ENCODE measurements around the gene ABLIM3. TPM values are rescaled to one million over a fixed set of nuclear protein-coding genes. Genes with fewer than 3 reads are reported as not detected.
"Not testable (repeated sequence)": the region's sequence is repeated elsewhere in the genome, so short reads cannot be mapped to it uniquely, and the experiment has no call there.

The ABLIM3 gene
- total RNA-seq, 2 experiments from 2014 or later, result not detected

DNA sequence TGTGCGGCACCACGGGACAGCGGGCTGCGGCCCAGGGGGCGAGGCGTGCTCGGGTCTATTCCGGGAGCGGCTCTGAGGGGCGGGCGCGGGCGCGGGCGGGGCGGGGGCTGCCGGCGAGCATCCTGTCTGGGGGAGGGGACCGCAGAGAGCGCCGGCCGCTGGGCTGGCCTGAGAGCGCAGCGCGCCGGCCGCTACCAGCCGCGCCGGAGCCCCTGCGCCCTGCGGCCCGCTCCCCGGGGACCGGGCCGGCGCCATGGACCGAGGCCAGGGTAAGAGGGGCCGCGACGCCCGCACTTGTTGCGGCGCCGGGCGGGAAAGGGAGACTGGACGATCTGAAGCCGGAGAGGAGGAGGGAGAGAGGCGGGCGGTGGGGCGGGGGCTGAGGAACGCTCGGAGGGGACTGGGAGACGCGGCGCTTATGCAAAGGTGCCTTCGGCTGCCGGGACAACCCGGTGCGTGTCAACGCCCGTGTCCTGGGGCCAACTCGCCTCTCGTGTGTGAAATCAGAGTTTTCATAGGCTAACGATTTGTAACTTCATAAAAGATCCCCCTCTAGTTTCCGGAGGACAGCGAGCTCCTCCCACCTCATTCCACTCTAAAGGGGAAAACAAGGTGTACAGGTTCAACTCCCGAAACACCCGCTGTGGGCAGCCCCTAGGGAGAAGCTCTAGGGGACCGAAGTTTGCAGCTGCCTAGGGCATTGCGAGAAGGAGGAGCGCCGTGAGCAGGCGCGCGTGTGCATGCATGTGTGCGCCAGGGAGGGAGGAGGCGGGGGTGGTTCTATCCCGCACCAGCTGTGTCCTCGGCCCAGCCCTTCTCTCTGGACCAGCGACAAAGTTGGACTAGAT, 130.6 kb downstream of the ABLIM3 start, which contains the start of gene AFAP1L1:
TSS of gene AFAP1L1 (plus strand) at position 144 of the 848 bp plus-strand sequence. CDS start at position 254, 110 bp downstream.
- no peaks in the 10 kb centered on the region for H3K9me3 Mint-ChIP-seq
- no peak within 1 kb of the TSS for H3K27ac Mint-ChIP-seq
- H3K4me1 Mint-ChIP-seq (ENCODE audit: low read depth), result peaks cover 9% of the 10 kb centered on the region
- intact Hi-C loops (cut with micrococcal nuclease), result no loop called here
- no peaks in the 10 kb centered on the region for H3K36me3 Mint-ChIP-seq (ENCODE audit: low read depth)
- peak; percentile 35 for DNase-seq
- CTCF ChIA-PET, result interaction anchor here (1.0 to 1.6 kb wide), 3 partner anchors 95 to 236 kb away, joined by 3 read pairs; partner anchors contain the start of gene ABLIM3
- H3K4me3 Mint-ChIP-seq, result peak within 1 kb of the TSS; percentile 81
- peaks cover 20% of the 10 kb centered on the region for H3K27me3 Mint-ChIP-seq (ENCODE audit: low read depth)

DNA sequence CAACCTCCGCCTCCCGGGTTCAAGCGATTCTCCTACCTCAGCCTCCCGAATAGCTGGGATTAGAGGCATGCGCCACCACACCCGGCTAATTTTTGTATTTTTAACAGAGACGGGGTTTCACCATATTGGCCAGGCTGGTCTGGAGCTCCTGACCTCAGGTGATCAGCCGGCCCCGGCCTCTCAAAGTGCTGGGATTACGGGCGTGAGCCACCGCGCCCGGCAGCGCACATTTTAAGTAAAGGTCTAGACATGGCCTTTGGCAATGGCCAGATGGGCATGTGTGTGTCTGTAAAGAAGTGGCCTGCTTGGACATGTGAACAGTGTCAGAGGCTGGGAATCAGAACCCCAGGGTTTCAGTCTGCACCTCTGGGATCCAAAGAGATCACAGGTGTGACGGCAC, 131.5 kb downstream of the ABLIM3 start:
- H3K4me1 Mint-ChIP-seq (ENCODE audit: low read depth); H3K36me3 Mint-ChIP-seq (ENCODE audit: low read depth); H3K9me3 Mint-ChIP-seq; intact Hi-C loops (cut with micrococcal nuclease); H3K27ac Mint-ChIP-seq; H3K4me3 Mint-ChIP-seq; DNase-seq: not testable (repeated sequence)
- CTCF ChIA-PET, result interaction anchor here (1.0 to 1.6 kb wide), 3 partner anchors 94 to 237 kb away, joined by 3 read pairs; partner anchors contain the start of gene ABLIM3
- H3K27me3 Mint-ChIP-seq (ENCODE audit: low read depth), result peaks cover 20% of the 10 kb centered on the region

DNA sequence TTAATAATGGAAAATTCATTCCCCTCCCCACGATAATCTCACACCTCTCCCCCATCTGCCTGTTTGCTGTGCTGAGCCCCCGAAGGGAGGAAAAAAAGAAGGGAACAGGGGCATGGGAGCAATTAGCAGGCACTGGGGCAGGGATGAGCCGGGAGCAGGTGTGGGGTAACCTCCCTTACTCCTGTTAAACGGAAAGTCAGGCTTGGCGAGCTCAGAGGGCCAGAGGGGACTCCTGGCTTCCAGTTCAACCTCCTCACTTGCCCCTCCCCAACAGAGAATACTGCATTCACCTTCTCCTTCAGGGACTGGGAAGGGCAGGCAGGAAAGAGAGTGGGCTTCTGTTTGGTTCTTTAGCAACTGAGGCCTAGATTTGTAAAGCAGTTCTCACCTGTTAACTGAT, 131.9 kb downstream of the ABLIM3 start:
- Mint-ChIP-seq H3K36me3 (ENCODE audit: low read depth) (no peaks in the 10 kb centered on the region), H3K27ac (no peak overlapping the region), H3K4me1 (ENCODE audit: low read depth) (peaks cover 9% of the 10 kb centered on the region), H3K4me3 (no peak overlapping the region), H3K27me3 (ENCODE audit: low read depth) (peaks cover 20% of the 10 kb centered on the region), H3K9me3 (no peaks in the 10 kb centered on the region)
- CTCF ChIA-PET, result interaction anchor here (1.4 to 1.6 kb wide), 2 partner anchors 131 to 238 kb away, joined by 3 read pairs; partner anchors contain the start of gene ABLIM3
- no peak for DNase-seq
- intact Hi-C loops (cut with micrococcal nuclease), result no loop called here

DNA sequence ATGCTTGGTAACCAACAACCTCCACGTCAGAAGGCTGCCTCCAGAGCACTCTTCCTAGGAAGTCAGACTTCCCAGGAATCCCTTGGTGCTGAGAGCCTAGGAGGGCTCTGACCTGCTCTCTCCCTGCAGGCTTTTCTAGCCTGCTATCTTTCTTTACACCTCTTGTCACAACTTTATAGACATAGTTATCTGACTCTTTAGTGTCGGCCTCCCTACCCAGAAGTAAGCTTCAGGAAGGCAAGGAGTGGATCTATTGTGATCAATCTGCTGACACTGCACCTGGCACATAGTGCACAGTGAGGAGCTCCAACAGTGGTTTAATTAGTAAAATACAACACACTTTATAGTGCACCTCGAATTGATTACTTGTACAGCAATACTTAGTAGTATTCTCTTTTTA, 132.7 kb downstream of the ABLIM3 start:
- no peak overlapping the region for H3K4me3 Mint-ChIP-seq
- CTCF ChIA-PET, result interaction anchor here (0.7 to 1.4 kb wide), 3 partner anchors 9 to 158 kb away, joined by 3 to 5 read pairs (median 4); no protein-coding TSS in a partner anchor
- peaks cover 22% of the 10 kb centered on the region for H3K27me3 Mint-ChIP-seq (ENCODE audit: low read depth)
- no peak overlapping the region for H3K27ac Mint-ChIP-seq
- H3K9me3 Mint-ChIP-seq, result no peaks in the 10 kb centered on the region
- H3K4me1 Mint-ChIP-seq (ENCODE audit: low read depth), result peaks cover 9% of the 10 kb centered on the region
- no peak for DNase-seq
- no peaks in the 10 kb centered on the region for H3K36me3 Mint-ChIP-seq (ENCODE audit: low read depth)
- intact Hi-C loops (cut with micrococcal nuclease), result no loop called here

DNA sequence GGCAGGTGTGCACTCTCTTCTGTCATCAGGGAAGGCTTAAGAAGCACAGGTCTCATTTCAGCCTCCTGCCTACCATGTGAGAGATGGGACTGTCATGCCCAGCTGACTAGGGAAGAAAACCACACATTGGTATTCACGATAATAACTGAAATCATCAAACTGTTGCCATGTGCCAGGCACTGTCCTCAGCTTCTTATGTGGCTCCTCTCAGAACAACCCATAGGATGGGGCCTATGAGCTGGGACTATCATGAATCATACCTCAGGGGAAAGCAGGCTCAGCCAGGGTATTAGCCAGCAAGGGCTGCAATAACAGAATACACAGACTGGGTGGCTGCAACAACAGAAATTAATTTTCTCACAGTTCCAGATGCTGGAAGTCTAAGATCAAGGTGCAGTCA, 133.6 kb downstream of the ABLIM3 start:
- Mint-ChIP-seq H3K27me3 (ENCODE audit: low read depth) (peaks cover 25% of the 10 kb centered on the region), H3K36me3 (ENCODE audit: low read depth) (no peaks in the 10 kb centered on the region), H3K4me1 (ENCODE audit: low read depth) (peaks cover 9% of the 10 kb centered on the region), H3K4me3 (no peak overlapping the region), H3K27ac (no peak overlapping the region), H3K9me3 (no peaks in the 10 kb centered on the region)
- no peak for DNase-seq
- intact Hi-C loops (cut with micrococcal nuclease), result no loop called here
- CTCF ChIA-PET, result interaction anchor here (0.7 to 1.4 kb wide), 4 partner anchors 10 to 159 kb away, joined by 3 to 5 read pairs (median 4); no protein-coding TSS in a partner anchor

DNA sequence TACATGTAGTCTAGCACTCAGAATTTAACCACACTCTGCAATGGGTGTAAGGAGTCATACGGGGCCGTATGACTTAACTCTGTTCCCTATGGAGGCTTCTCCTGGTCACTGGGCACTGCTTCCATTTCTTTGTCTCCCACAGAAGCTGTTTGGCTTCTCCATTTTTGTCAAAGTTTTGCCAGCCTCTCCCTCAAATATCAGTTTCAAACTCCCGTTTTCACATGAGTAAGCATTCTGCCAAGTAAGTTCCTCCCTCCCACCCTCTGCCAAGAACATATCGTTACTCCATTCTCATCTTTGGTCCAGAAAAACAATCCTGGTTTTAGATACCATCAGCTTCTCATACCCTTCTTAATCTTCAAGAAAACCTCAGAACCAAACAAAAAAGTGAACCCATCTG, 136.5 kb downstream of the ABLIM3 start:
- no peaks in the 10 kb centered on the region for H3K36me3 Mint-ChIP-seq (ENCODE audit: low read depth)
- peaks cover 10% of the 10 kb centered on the region for H3K27me3 Mint-ChIP-seq (ENCODE audit: low read depth)
- intact Hi-C loops (cut with micrococcal nuclease), result no loop called here
- CTCF ChIA-PET, result interaction anchor here (1.1 to 1.7 kb wide), 4 partner anchors 9 to 190 kb away, joined by 3 to 4 read pairs (median 4); no protein-coding TSS in a partner anchor
- H3K4me1 Mint-ChIP-seq (ENCODE audit: low read depth), result no peaks in the 10 kb centered on the region
- DNase-seq, result no peak
- no peak overlapping the region for H3K4me3 Mint-ChIP-seq
- H3K27ac Mint-ChIP-seq, result no peak overlapping the region
- H3K9me3 Mint-ChIP-seq, result no peaks in the 10 kb centered on the region

DNA sequence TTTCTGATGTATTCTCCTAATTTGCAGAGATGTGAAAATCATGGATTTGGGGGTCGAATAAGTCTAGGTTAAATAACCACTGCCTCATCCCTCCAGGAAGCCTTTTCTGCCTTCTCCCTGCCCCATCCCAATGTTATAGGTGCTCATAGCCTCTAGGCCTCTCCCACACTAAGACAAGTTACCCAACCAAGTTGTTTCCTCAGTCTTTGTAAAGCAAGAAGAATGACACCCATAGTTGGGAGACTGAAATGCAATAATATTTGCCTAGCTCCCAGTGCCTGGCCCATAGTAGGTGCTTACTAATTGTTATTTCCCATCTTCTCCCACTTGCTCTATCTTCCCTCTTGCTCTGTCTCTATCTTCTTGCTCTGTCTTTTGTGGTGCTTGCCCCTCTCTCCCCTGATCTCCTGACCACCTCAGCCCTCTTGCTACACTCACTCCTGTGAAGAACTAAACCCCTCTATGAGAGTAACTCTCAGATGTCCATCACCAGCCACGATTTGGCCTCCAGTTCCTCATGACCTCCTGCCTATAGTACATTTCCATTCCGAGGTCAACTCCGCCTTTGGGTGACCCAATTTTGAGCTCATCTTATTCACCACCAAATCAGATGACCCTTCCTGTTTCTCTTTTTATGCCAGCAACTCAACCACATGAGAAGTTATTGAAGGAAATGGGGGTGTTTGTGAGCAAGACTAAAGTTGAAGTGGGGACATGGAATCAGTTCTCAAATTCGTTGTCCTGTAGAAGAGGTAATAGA, 137.3 kb downstream of the ABLIM3 start:
- peaks cover 6% of the 10 kb centered on the region for H3K27me3 Mint-ChIP-seq (ENCODE audit: low read depth)
- H3K4me1 Mint-ChIP-seq (ENCODE audit: low read depth), result no peaks in the 10 kb centered on the region
- no peak overlapping the region for H3K4me3 Mint-ChIP-seq
- no peaks in the 10 kb centered on the region for H3K9me3 Mint-ChIP-seq
- no peak overlapping the region for H3K27ac Mint-ChIP-seq
- no peaks in the 10 kb centered on the region for H3K36me3 Mint-ChIP-seq (ENCODE audit: low read depth)
- CTCF ChIA-PET, result interaction anchor here (1.0 to 1.6 kb wide), 5 partner anchors 9 to 156 kb away, joined by 3 to 4 read pairs (median 3); no protein-coding TSS in a partner anchor
- no peak for DNase-seq
- intact Hi-C loops (cut with micrococcal nuclease), result no loop called here

DNA sequence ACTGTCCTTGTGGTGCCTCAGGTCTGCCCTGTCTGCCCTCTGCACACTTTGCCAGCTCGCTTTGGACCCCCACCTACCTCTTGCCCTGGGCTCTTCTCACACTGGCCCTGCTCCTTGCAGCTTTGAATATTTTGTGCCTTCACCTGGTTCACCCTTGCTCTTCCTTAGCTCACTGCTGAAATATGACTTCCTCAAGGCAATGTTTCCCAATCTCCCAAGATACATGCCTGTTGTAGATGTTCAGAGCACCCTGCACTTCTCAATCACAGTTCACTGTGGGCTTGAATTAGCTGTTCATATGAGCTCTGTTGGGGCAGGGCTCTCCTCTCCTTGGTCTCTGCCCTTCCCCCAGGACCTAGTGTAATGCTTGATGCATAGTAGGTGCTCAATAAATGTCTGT, 138.4 kb downstream of the ABLIM3 start:
- no peaks in the 10 kb centered on the region for H3K36me3 Mint-ChIP-seq (ENCODE audit: low read depth)
- no peaks in the 10 kb centered on the region for H3K4me1 Mint-ChIP-seq (ENCODE audit: low read depth)
- no peaks in the 10 kb centered on the region for H3K9me3 Mint-ChIP-seq
- intact Hi-C loops (cut with micrococcal nuclease), result no loop called here
- peaks cover 5% of the 10 kb centered on the region for H3K27me3 Mint-ChIP-seq (ENCODE audit: low read depth)
- DNase-seq, result no peak
- CTCF ChIA-PET, result interaction anchor here (0.6 to 1.6 kb wide), 4 partner anchors 9 to 155 kb away, joined by 3 to 4 read pairs (median 4); no protein-coding TSS in a partner anchor
- no peak overlapping the region for H3K4me3 Mint-ChIP-seq
- no peak overlapping the region for H3K27ac Mint-ChIP-seq

DNA sequence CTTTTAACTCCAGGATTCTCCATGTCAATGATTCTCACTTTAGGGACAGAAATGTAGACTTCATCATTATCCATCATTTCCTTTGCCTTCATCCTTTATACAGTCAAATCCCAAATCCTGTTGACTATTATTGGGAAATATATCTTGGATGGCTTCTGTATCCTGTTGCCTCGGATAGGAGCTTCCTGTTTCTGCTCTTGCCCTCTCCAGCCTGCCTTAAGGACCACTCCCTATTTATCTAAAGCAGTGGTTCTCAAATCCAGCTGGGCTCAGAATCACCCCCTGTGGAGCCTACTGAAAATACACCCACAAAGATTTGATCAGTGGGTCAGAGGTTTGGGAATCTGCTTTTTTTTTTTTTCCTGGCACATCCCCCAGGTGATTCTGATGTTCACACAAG, 138.8 kb downstream of the ABLIM3 start:
- Mint-ChIP-seq H3K9me3 (no peaks in the 10 kb centered on the region), H3K27ac (no peak overlapping the region), H3K4me3 (no peak overlapping the region), H3K4me1 (ENCODE audit: low read depth) (no peaks in the 10 kb centered on the region), H3K36me3 (ENCODE audit: low read depth) (no peaks in the 10 kb centered on the region), H3K27me3 (ENCODE audit: low read depth) (peaks cover 5% of the 10 kb centered on the region)
- DNase-seq, result no peak
- intact Hi-C loops (cut with micrococcal nuclease), result no loop called here
- CTCF ChIA-PET, result interaction anchor here (1.2 to 1.6 kb wide), 2 partner anchors 11 to 154 kb away, joined by 3 to 4 read pairs; no protein-coding TSS in a partner anchor

DNA sequence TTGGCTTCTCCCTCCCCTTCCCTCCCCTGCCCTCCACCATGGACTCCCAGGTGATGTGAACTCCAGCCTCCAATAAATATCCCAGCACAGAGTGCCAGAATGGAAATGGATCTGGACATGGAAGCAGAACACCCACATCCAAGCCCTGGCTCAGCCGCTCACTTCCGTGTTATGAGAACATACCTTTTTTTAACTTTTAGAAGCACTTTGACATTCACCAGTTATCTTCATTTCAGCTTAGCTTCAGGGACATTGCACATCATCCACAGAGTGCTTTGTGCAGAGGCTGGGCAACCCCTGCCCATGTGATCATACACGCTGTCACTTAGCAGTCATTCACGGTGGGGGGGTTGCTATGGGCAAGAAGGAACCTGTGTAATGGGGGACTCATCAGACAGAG, 139.5 kb downstream of the ABLIM3 start:
- DNase-seq, result no peak
- Mint-ChIP-seq H3K27me3 (ENCODE audit: low read depth) (peaks cover 5% of the 10 kb centered on the region), H3K4me3 (no peak overlapping the region), H3K9me3 (no peaks in the 10 kb centered on the region), H3K36me3 (ENCODE audit: low read depth) (no peaks in the 10 kb centered on the region), H3K27ac (no peak overlapping the region), H3K4me1 (ENCODE audit: low read depth) (no peaks in the 10 kb centered on the region)
- intact Hi-C loops (cut with micrococcal nuclease), result no loop called here
- CTCF ChIA-PET, result no interaction called here

DNA sequence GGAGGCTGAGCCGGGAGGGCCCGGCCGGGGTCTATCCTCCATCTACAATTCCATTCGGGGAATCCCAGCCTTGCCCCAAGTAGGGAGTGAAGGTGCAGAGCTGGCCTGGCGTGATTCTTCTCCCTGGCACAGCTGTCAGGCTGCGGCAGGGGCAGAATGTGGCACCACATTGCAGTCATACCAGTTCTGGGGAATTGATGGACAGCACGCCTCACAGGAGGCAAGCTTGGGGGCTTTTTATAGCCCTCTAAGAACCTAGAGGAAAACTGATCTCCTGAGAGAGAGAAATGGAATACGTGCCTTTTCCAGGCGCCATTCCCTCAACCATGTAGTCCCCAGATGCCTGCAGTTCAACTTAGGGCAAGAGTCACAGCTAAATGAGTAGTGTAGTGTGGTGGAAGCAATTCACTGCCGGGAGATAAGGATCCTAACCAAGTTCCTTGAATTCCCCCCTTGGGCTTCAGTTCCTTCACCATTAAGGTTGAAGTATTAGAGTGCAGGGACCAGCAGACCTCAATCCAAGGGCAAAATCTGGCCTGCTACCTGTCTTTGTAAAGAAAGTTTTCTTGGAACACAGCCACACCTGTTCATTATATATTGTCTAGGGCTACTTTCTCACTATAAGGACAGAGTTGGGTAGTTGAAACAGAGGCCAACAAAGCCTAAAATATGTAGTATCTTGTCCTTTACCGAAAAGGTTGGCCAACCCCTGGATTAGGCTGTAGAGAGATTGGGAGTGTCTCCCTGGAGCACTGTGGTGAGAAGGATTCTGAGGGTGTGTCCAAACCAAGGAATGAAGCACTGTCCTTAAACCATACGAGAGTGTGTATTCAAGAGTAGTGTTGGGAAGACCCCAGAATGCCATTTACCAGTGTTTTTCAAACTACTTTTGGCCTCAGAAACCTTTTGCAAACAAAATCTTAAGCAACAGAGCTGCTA, 141.0 kb downstream of the ABLIM3 start:
- no peak for DNase-seq
- Mint-ChIP-seq H3K9me3 (no peaks in the 10 kb centered on the region), H3K27ac (no peak overlapping the region), H3K27me3 (ENCODE audit: low read depth) (peaks cover 5% of the 10 kb centered on the region), H3K4me3 (no peak overlapping the region), H3K4me1 (ENCODE audit: low read depth) (no peaks in the 10 kb centered on the region), H3K36me3 (ENCODE audit: low read depth) (no peaks in the 10 kb centered on the region)
- intact Hi-C loops (cut with micrococcal nuclease), result no loop called here
- CTCF ChIA-PET, result interaction anchor here (0.8 to 1.3 kb wide), 3 partner anchors 12 to 35 kb away, joined by 3 to 5 read pairs (median 4); no protein-coding TSS in a partner anchor

Data from activated naive CD4-positive, alpha-beta T cell treated with anti-CD3 and anti-CD28 coated beads for 36 hours (primary cell).